Gastroesophageal sphincter (tissue), 4 donors: ENCODE measurements around the gene MTG1. TPM values are rescaled to one million over a fixed set of nuclear protein-coding genes. Genes with fewer than 3 reads are reported as not detected.

ENCODE experiments used
- ATAC-seq: fragments of 150-250 bp; one replicate; pipeline ENCODE4 v1.9.1; 2016; ENCODE audit warnings: mild to moderate bottlenecking, moderate library complexity
- H3K27ac ChIP-seq, 4 donors: fragments of 200-600 bp; sonication (generic) in 3 of 4; 1 replicate in 3 of 4; 2 replicates in 1 of 4; pipeline ENCODE4 v1.5.1; 2016 to 2019
- H3K27me3 ChIP-seq: fragments of 200-600 bp; sonication (generic); one replicate; pipeline ENCODE4 v1.5.1; 2019
- H3K36me3 ChIP-seq, 2 donors: fragments of 200-600 bp; sonication (generic); one replicate each; pipeline ENCODE4 v1.5.1; 2019; ENCODE audit warnings: control low read depth in 1 of 2
- H3K4me1 ChIP-seq, 3 donors: fragments of 200-600 bp; sonication (generic); 1 replicate in 2 of 3; 2 replicates in 1 of 3; pipeline ENCODE4 v1.5.1; 2016 to 2019; ENCODE audit warnings: control low read depth in 2 of 3
- H3K4me3 ChIP-seq, 2 donors: fragments of 200-600 bp; sonication (generic); one replicate each; pipeline ENCODE4 v1.5.1; 2019; ENCODE audit warnings: mild to moderate bottlenecking in 1 of 2, moderate library complexity in 1 of 2
- H3K9me3 ChIP-seq, 3 donors: fragments of 200-600 bp; sonication (generic); one replicate each; pipeline ENCODE4 v1.5.1; 2017 to 2019; ENCODE audit warnings: control low read depth in 2 of 3
- EP300 ChIP-seq: sonication (generic); formaldehyde crosslinking; IDR thresholded peaks from one replicate; pipeline ENCODE4 v1.6.1; 2017; ENCODE audit warnings: antibody characterized with exemption, mild to moderate bottlenecking
- POLR2A ChIP-seq, 2 donors: fragments of 450-650 bp; IDR thresholded peaks; one replicate each; pipeline ENCODE4 v1.6.1; 2017; ENCODE audit warnings: antibody characterized with exemption in 2 of 2, mild to moderate bottlenecking in 2 of 2, moderate library complexity in 1 of 2
- POLR2AphosphoS5 ChIP-seq: sonication (generic); formaldehyde crosslinking; IDR thresholded peaks from one replicate; pipeline ENCODE4 v1.6.1; 2017; ENCODE audit warnings: antibody characterized with exemption
- WGBS, 2 donors: methylation state at CpG; one replicate each; pipeline ENCODE4 v1.1.5; 2018; ENCODE audit warnings: low coverage in 1 of 2; 5-methylcytosine and 5-hydroxymethylcytosine counted together
- total RNA-seq, 4 donors: library from RNA; depleted of rRNA; stranded (reverse); fragments of >200 nt; gene quantifications; one replicate each; pipeline ENCODE4 v1.1.0, GENCODE V29; 2016
- TF ChIP-seq, protein P1 (sequence below), 4 experiments: fragments of 200-600 bp in 2 of 4; fragments of 450-650 bp in 2 of 4; sonication (generic) in 1 of 4; IDR thresholded peaks; one replicate each; pipeline ENCODE4 v1.5.1; 2017 to 2019; ENCODE audit warnings: antibody characterized with exemption in 4 of 4, mild to moderate bottlenecking in 2 of 4, moderate library complexity in 2 of 4

The MTG1 gene
- total RNA-seq, 4 donors from 2014 or later: 13.2 to 25.9 (median 18.4) TPM

DNA sequence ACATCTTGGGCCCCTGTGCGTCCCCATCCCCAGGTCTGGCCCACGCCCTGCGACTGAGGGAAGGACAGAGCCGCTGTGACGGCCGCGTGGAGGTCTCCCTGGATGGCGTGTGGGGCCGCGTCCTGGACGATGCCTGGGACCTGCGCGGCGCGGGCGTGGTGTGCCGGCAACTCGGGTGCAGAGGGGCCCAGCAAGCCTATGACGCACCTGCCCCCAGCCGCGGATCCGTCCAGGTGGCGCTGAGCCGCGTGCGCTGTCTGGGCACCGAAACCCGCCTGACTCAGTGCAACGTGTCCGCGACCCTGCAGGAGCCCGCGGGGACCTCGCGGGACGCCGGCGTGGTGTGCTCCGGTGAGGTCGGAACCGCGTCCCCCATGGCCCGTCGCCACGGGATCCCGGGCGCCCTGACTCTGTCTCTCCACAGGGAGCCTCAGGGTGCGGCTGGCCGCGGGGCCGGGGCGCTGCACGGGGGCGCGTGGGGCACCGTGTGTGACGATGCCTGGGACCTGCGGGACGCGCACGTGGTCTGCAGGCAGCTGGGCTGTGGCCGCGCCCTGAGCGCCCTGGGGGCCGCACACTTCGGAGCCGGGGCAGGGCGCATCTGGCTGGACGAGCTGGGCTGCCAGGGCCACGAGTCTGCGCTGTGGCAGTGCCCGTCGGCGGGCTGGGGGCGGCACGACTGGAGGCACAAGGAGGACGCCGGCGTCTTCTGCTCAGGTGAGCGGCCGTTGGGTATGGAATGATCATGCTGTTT lies 65.7 kb downstream of the MTG1 start:
- no peak for ATAC-seq
- TF ChIP-seq EP300 (no peak), POLR2AphosphoS5 (no peak), POLR2A (IDR thresholded peaks at IDR 0.05) (no peak)
- TF ChIP-seq, protein P1, sequence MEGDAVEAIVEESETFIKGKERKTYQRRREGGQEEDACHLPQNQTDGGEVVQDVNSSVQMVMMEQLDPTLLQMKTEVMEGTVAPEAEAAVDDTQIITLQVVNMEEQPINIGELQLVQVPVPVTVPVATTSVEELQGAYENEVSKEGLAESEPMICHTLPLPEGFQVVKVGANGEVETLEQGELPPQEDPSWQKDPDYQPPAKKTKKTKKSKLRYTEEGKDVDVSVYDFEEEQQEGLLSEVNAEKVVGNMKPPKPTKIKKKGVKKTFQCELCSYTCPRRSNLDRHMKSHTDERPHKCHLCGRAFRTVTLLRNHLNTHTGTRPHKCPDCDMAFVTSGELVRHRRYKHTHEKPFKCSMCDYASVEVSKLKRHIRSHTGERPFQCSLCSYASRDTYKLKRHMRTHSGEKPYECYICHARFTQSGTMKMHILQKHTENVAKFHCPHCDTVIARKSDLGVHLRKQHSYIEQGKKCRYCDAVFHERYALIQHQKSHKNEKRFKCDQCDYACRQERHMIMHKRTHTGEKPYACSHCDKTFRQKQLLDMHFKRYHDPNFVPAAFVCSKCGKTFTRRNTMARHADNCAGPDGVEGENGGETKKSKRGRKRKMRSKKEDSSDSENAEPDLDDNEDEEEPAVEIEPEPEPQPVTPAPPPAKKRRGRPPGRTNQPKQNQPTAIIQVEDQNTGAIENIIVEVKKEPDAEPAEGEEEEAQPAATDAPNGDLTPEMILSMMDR (IDR thresholded peaks at IDR 0.05): no peak
- no CpG with 5 or more reads among the region's 81 CpGs for WGBS, 2 donors
- Histone ChIP-seq H3K27me3 (no peaks in the 10 kb centered on the region), H3K4me1 (no peaks in the 10 kb centered on the region), H3K9me3 (no peaks in the 10 kb centered on the region), H3K27ac (no peak overlapping the region), H3K36me3 (peaks cover 0 to 55% of the 10 kb centered on the region in 2 donors), H3K4me3 (no peak overlapping the region)

DNA sequence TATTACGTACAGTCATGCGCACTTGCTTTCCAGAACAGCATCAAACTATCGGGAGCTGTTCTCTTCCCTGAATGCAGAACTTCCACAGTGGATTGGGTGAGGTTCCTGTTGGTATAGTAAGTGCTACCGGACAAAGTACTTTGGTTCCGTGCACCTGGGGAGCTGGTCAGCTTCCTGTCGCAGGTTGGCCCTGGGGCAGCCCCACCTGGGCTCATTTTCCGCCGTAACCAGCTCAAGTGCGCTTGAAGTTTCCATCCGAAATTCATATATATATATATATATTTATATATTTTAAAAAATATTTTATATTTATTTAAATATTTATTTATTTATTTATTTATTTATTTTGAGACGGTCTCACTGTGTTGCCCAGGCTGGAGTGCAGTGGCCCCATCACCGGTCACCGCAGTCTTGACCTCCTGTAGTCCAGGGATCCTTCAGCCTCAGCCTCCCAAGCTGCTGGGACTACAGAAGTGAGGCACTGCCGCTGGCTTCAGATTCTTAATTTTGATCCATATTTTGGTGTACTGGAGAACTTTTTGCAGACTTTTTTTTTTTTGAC lies 66.3 kb downstream of the MTG1 start:
- no peak overlapping the region for H3K4me3 ChIP-seq
- WGBS, 2 donors: 94 to 98% methylated on average over 11 to 12 of the region's 14 CpGs
- no peaks in the 10 kb centered on the region for H3K27me3 ChIP-seq
- peaks cover 0 to 62% of the 10 kb centered on the region in 2 donors for H3K36me3 ChIP-seq
- ATAC-seq: no peak
- TF ChIP-seq EP300 (no peak), POLR2AphosphoS5 (no peak), POLR2A (IDR thresholded peaks at IDR 0.05) (no peak)
- TF ChIP-seq, protein P1 (IDR thresholded peaks at IDR 0.05): no peak
- no peak overlapping the region for H3K27ac ChIP-seq
- no peaks in the 10 kb centered on the region for H3K4me1 ChIP-seq
- no peaks in the 10 kb centered on the region for H3K9me3 ChIP-seq

DNA sequence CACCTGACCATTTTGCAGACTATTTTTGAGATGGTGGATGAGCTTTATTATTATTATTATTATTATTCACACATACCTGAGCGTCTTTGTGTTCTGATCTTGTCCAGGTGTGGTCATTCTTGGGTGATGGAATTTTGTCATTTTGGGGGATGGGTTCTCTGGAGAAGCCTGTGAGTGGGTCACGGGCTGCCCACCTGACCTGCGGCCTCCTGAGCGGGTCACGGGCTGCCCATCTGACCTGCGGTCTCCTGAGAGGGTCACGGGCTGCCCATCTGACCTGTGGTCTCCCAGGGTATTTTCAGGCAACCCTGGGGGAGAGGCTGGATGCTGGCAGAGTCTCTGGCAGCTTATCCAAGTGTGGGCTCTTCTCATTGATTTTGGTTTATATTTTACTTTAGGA lies 67.1 kb downstream of the MTG1 start:
- Histone ChIP-seq H3K9me3 (no peaks in the 10 kb centered on the region), H3K27me3 (no peaks in the 10 kb centered on the region), H3K27ac (no peak overlapping the region), H3K4me3 (no peak overlapping the region), H3K36me3 (peaks cover 0 to 66% of the 10 kb centered on the region in 2 donors), H3K4me1 (no peaks in the 10 kb centered on the region)
- TF ChIP-seq, protein P1 (IDR thresholded peaks at IDR 0.05): no peak
- no peak for TF ChIP-seq EP300
- no peak for TF ChIP-seq POLR2AphosphoS5
- no peak for TF ChIP-seq POLR2A (IDR thresholded peaks at IDR 0.05)
- WGBS, 2 donors: 40% methylated on average over 1 of the region's 7 CpGs; no CpG with 5 or more reads in 1 of the 2 donors
- ATAC-seq: no peak

DNA sequence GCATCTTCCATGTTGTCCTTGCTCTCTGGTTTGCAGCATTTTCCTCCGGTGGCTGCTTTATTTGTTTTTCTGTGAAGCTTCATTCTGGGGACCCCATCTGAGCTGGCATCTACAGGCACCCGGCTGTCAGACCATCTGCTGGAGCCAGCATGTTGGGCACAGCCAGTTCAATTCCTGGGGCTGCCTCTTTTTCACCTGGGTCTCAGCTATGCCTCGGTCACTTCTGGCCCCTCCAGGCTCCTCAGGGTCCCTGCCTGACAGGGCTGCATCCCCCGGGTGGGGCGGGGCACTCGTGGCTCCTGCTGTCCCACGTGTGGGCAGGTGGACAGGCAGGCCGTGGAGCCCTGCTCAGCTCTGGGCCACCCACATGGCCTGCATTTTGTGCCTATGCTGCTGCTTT lies 67.9 kb downstream of the MTG1 start:
- no peak overlapping the region for H3K4me3 ChIP-seq
- no peaks in the 10 kb centered on the region for H3K9me3 ChIP-seq
- no peaks in the 10 kb centered on the region for H3K27me3 ChIP-seq
- no peak for ATAC-seq
- WGBS, 2 donors: 72% methylated on average over 2 of the region's 8 CpGs; no CpG with 5 or more reads in 1 of the 2 donors
- H3K4me1 ChIP-seq: no peaks in the 10 kb centered on the region
- no peak overlapping the region for H3K27ac ChIP-seq
- H3K36me3 ChIP-seq: peaks cover 0 to 65% of the 10 kb centered on the region in 2 donors
- TF ChIP-seq EP300 (no peak), POLR2A (IDR thresholded peaks at IDR 0.05) (no peak), POLR2AphosphoS5 (no peak)
- TF ChIP-seq, protein P1 (IDR thresholded peaks at IDR 0.05): no peak
